NCI-H2107 treated with DMSO at 0.1 percent for 48 hours (cell line): ENCODE data around the gene KCNS1.

Source experiments
- DNase-seq: peaks from one replicate; lab custom pipeline; 2025; ENCODE audit not compliant: unreplicated experiment; lab: John Stamatoyannopoulos, UW

The KCNS1 gene

GRCh38 chr20:45051204-45052060 lies 49.5 kb downstream of the KCNS1 start:
- DNase-seq = peak; percentile 14

- DNase-seq = no peak
Measured at GRCh38 chr20:45049904-45050471, 50.9 kb downstream of the KCNS1 start.

- no peak for DNase-seq
Measured at GRCh38 chr20:45049438-45049837, 51.5 kb downstream of the KCNS1 start.

- no peak for DNase-seq
Measured at GRCh38 chr20:45047581-45048119, 53.3 kb downstream of the KCNS1 start.

- no peak for DNase-seq
Measured at GRCh38 chr20:45044601-45045000, 56.3 kb downstream of the KCNS1 start.

- peak; percentile 49 for DNase-seq
Measured at GRCh38 chr20:45044084-45044573, 56.8 kb downstream of the KCNS1 start.

GRCh38 chr20:45042978-45043377 lies 57.9 kb downstream of the KCNS1 start:
- no peak for DNase-seq
